Measurements from ENCODE around the gene GPR142.

DNA sequence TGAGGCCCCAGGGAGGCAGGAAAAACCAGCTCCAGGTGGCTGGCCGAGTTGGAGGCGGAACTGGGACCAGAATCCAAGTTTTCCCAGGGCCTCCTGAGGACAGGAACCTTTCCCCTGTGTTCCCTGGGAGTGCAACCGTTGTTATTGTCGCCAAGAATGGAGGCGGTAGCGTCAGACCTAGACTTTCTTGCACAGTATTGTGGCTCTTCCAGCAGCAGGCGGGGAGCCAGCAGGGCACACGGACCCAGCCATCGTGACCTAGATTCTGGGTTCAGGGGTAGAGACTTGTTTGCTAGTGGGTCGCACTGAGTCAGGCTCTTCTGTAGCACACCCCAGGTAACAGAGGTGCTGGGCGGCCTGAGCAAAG, 41.9 kb upstream of the GPR142 start:
- TF ChIP-seq POLR2A (IDR thresholded peaks at IDR 0.05; ENCODE audit: low read length) (no peak), GATA1 (IDR thresholded peaks at IDR 0.05; ENCODE audit: low read depth, low read length) (no peak)
